Iris pigment epithelial cell (primary cell): Measurements from ENCODE around the gene BBS7.

ENCODE experiments used
- DNase-seq: peaks from one replicate; pipeline ENCODE4 v3.0.0-alpha.2; 2011; ENCODE audit warnings: low read depth

The BBS7 gene

GRCh38 chr4:121869841-121870822, at the start of gene BBS7:
Gene BBS7 (minus strand): TSS chr4:121870474. CDS start chr4:121870313, 161 bp downstream.
- DNase-seq = peak; percentile 98

GRCh38 chr4:121913667-121914066, 43.4 kb upstream of the BBS7 start:
- peak; percentile 39 for DNase-seq

GRCh38 chr4:121908346-121908745, 38.1 kb upstream of the BBS7 start:
- DNase-seq = no peak

GRCh38 chr4:121900132-121900983, 30.1 kb upstream of the BBS7 start:
- peak; percentile 66 for DNase-seq

GRCh38 chr4:121898150-121898549, 27.9 kb upstream of the BBS7 start:
- no peak for DNase-seq

GRCh38 chr4:121888134-121888533, 17.9 kb upstream of the BBS7 start:
- DNase-seq = no peak

GRCh38 chr4:121885115-121885514, 14.8 kb upstream of the BBS7 start:
- DNase-seq = no peak

GRCh38 chr4:121881158-121881557, 10.9 kb upstream of the BBS7 start:
- no peak for DNase-seq

- DNase-seq = no peak
These were observed 8.9 kb upstream of the BBS7 start for GRCh38 chr4:121879135-121879534.

GRCh38 chr4:121877041-121877773, 6.9 kb upstream of the BBS7 start:
- no peak for DNase-seq

- no peak for DNase-seq
These were observed 5.8 kb upstream of the BBS7 start for GRCh38 chr4:121876070-121876469.

- no peak for DNase-seq
These were observed 5.4 kb upstream of the BBS7 start for GRCh38 chr4:121875652-121876051.

GRCh38 chr4:121873604-121874003, 3.3 kb upstream of the BBS7 start:
- peak; percentile 5 for DNase-seq

- DNase-seq = no peak
These were observed 6.5 kb downstream of the BBS7 start for GRCh38 chr4:121863799-121864198.

- DNase-seq = no peak
These were observed 8.8 kb downstream of the BBS7 start for GRCh38 chr4:121861426-121861825.

- peak; percentile 31 for DNase-seq
These were observed 10.2 kb downstream of the BBS7 start for GRCh38 chr4:121860121-121860520.

GRCh38 chr4:121851354-121851753, 18.9 kb downstream of the BBS7 start:
- no peak for DNase-seq

GRCh38 chr4:121846662-121847061, 23.6 kb downstream of the BBS7 start:
- DNase-seq = no peak

- DNase-seq = peak; percentile 6
These were observed 27.4 kb downstream of the BBS7 start for GRCh38 chr4:121842862-121843261.

GRCh38 chr4:121838136-121838535, 32.1 kb downstream of the BBS7 start:
- no peak for DNase-seq

- DNase-seq = peak; percentile 9
These were observed 40.8 kb downstream of the BBS7 start for GRCh38 chr4:121829511-121829910.

GRCh38 chr4:121827853-121828252, 42.4 kb downstream of the BBS7 start:
- peak; percentile 79 for DNase-seq
